Peyer's patch (tissue), 4 donors: ENCODE measurements around the gene PIEZO2.

Source experiments
- CTCF ChIP-seq, 6 experiments: fragments of 450-650 bp in 4 of 6; fragments of 200-600 bp in 2 of 6; sonication (generic) in 1 of 6; IDR thresholded peaks; one replicate each; pipeline ENCODE4 v1.5.1; 2017 to 2019; ENCODE audit warnings: antibody characterized with exemption in 6 of 6, mild to moderate bottlenecking in 3 of 6, moderate library complexity in 1 of 6
- POLR2A ChIP-seq, 2 donors: fragments of 450-650 bp; IDR thresholded peaks; one replicate each; pipeline ENCODE4 v1.5.1; 2017; ENCODE audit warnings: antibody characterized with exemption in 2 of 2, mild to moderate bottlenecking in 2 of 2, moderate library complexity in 2 of 2

- TF ChIP-seq POLR2A (IDR thresholded peaks at IDR 0.05): no peak
- TF ChIP-seq CTCF (IDR thresholded peaks at IDR 0.05): no peak
Observed at GRCh38 chr18:11119959-11120587, 29.3 kb downstream of the PIEZO2 start.
